GM12875 (cell line): ENCODE data around the gene PSTPIP2.

ENCODE experiments used
- H3K4me3 ChIP-seq: one replicate; pipeline ENCODE4 v1.5.1; 2011; ENCODE audit warnings: low read depth, low read length, control low read depth
- TF ChIP-seq, protein P1 (sequence below): IDR thresholded peaks from 2 replicates; pipeline ENCODE4 v1.5.1; 2011; ENCODE audit warnings: low read depth, mild to moderate bottlenecking, control low read depth, inconsistent platforms, low read length, moderate library complexity, borderline replicate concordance; ENCODE audit not compliant: insufficient read depth

Gene PSTPIP2

GRCh38 chr18:46010676-46011075 is 61.4 kb downstream of the PSTPIP2 start:
- TF ChIP-seq, protein P1, sequence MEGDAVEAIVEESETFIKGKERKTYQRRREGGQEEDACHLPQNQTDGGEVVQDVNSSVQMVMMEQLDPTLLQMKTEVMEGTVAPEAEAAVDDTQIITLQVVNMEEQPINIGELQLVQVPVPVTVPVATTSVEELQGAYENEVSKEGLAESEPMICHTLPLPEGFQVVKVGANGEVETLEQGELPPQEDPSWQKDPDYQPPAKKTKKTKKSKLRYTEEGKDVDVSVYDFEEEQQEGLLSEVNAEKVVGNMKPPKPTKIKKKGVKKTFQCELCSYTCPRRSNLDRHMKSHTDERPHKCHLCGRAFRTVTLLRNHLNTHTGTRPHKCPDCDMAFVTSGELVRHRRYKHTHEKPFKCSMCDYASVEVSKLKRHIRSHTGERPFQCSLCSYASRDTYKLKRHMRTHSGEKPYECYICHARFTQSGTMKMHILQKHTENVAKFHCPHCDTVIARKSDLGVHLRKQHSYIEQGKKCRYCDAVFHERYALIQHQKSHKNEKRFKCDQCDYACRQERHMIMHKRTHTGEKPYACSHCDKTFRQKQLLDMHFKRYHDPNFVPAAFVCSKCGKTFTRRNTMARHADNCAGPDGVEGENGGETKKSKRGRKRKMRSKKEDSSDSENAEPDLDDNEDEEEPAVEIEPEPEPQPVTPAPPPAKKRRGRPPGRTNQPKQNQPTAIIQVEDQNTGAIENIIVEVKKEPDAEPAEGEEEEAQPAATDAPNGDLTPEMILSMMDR: no peak

GRCh38 chr18:46010050-46010449 is 62.0 kb downstream of the PSTPIP2 start:
- TF ChIP-seq, protein P1: no peak
- H3K4me3 ChIP-seq: no peak overlapping the region

More at GRCh38 chr18:46010676-46011075, 61.4 kb downstream of the PSTPIP2 start:
- no peak overlapping the region for H3K4me3 ChIP-seq

DNA sequence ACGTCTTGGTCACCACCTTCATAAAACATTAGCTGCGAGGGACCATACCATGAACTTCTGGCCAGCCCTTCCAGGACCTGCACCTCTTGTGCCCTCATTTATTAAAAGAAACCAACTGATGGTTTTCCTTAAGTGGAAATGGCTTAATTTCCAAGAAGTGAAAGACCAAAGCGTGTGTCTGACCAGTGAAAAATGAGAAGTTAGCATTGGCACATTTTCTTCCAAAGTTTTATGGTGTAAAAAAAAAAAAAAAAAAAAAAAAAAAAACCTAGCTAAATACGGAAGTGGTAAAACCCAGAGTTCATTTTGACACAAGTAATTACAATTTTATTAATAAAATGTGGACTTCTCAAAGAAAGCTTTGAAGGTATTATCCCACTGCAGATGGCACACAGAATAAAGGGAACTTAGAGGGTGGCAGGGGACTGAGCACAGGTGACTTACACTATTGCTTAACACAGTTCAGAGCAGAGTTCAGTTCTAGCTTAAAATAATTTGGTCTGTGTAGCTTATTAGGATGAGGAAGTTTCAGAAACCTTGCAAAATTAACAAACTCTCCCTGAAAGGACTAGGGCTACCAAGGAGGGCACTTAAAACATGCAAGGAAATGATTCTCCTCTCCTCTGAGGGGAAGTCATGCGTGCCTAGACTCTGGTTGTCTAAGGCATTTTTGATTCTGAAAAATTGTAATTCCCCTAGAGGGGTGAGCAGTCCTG is 62.8 kb downstream of the PSTPIP2 start:
- TF ChIP-seq, protein P1: no peak
- no peak overlapping the region for H3K4me3 ChIP-seq

- TF ChIP-seq, protein P1: no peak
- H3K4me3 ChIP-seq: no peak overlapping the region
These were observed 63.5 kb downstream of the PSTPIP2 start for GRCh38 chr18:46008531-46008930.

- TF ChIP-seq, protein P1: no peak
- H3K4me3 ChIP-seq: no peak overlapping the region
These were observed 64.9 kb downstream of the PSTPIP2 start for GRCh38 chr18:46007165-46007564.

DNA sequence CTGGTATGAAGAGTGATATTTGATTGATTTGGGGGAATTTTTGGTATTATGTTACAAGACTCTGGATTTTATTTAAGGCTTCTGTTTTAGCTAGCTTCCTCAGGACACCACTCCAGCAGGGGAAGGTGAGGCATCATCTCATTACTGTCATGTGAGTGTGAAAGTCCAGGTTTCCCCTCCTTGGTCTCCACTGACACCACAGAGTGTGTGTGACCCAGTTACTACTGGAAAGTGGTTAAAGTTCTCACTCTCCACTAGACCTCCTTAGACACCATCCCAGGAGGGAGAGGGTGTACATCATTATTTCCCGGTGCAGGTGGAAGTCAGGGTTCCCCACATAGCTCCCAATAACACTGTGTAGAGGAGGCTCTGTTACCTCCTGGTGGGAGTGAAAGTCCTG is 69.1 kb downstream of the PSTPIP2 start:
- TF ChIP-seq, protein P1: no peak
- H3K4me3 ChIP-seq: no peak overlapping the region

DNA sequence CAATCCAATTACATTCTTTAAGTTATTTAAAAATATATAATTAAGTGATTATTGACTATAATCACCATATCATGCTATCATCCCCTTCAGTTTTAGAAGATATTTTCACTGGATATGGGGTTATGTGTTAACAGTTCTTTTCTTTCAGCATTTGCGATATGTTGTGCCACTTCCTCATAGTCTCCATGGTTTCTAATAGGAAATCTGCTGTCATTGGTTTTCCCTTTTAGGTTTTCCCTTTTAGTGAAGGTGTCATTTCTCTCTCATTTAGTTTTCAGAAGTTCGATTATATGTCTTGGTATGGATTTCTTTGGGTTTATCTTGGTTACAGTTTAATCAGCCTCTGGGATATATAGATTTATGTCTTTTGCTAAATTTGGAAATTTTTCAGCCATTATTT is 70.2 kb downstream of the PSTPIP2 start:
- TF ChIP-seq, protein P1: no peak
- H3K4me3 ChIP-seq: no peak overlapping the region
